Naive thymus-derived CD4-positive, alpha-beta T cell (primary cell): Measurements from ENCODE around the gene ZIC5. TPM values are rescaled to one million over a fixed set of nuclear protein-coding genes. Genes with fewer than 3 reads are reported as not detected.

Source experiments
- ATAC-seq: fragments of 150-1000 bp; cut with Tn5 transposase; 2 replicates; pipeline ENCODE4 v1.10.0; 2021; ENCODE audit warnings: mild to moderate bottlenecking, moderate library complexity
- CTCF ChIA-PET: fragments of 350-600 bp; sonication (Branson Sonifier 250); formaldehyde crosslinking; loops from one replicate; lab custom pipeline; 2021; ENCODE audit warnings: antibody characterized with exemption; lab: Charles Lee
- POLR2A ChIA-PET: fragments of 350-600 bp; sonication (Branson Sonifier 250); formaldehyde crosslinking; loops from one replicate; lab custom pipeline; 2021; ENCODE audit warnings: antibody characterized with exemption, inconsistent platforms; lab: Charles Lee
- DNase-seq, 9 donors: peaks; one replicate each; pipeline versions ENCODE4 v3.0.0 to v3.0.0-alpha.2; 2020 to 2022; ENCODE audit warnings: mixed read lengths in 1 of 9
- H3K27ac ChIP-seq: one replicate; pipeline ENCODE4 v1.7.0; 2013; ENCODE audit warnings: mild to moderate bottlenecking, low read depth, low read length, moderate library complexity
- H3K27me3 ChIP-seq, 2 donors: one replicate each; pipeline ENCODE4 v1.7.0; 2013; ENCODE audit warnings: low read length in 2 of 2, mild to moderate bottlenecking in 2 of 2, moderate library complexity in 2 of 2; ENCODE audit not compliant: control insufficient read depth in 2 of 2, insufficient read depth in 2 of 2
- H3K36me3 ChIP-seq, 3 experiments: 1 replicate in 2 of 3; 2 replicates in 1 of 3; pipeline ENCODE4 v1.7.0; 2013; ENCODE audit warnings: low read length in 3 of 3, mild to moderate bottlenecking in 3 of 3, moderate library complexity in 1 of 3; ENCODE audit not compliant: insufficient read depth in 3 of 3, control insufficient read depth in 2 of 3
- H3K4me1 ChIP-seq, 2 donors: one replicate each; pipeline ENCODE4 v1.7.0; 2013; ENCODE audit warnings: low read length in 2 of 2, mild to moderate bottlenecking in 2 of 2, moderate library complexity in 1 of 2; ENCODE audit not compliant: control insufficient read depth in 2 of 2, insufficient read depth in 2 of 2
- H3K4me3 ChIP-seq: 2 replicates; pipeline ENCODE4 v1.7.0; 2013; ENCODE audit warnings: mild to moderate bottlenecking, low read length
- H3K9me3 ChIP-seq, 3 experiments: 1 replicate in 2 of 3; 2 replicates in 1 of 3; pipeline ENCODE4 v1.7.0; 2013; ENCODE audit warnings: low read length in 3 of 3; ENCODE audit not compliant: control insufficient read depth in 2 of 3
- H3K27ac Mint-ChIP-seq, 9 donors: one replicate each; pipeline ENCODE4 v1.8.0; 2020 to 2022; ENCODE audit warnings: mixed read lengths in 9 of 9, mild to moderate bottlenecking in 8 of 9, moderate library complexity in 5 of 9, inconsistent platforms in 2 of 9
- H3K27me3 Mint-ChIP-seq, 5 donors: one replicate each; pipeline ENCODE4 v1.8.0; 2021 to 2022; ENCODE audit warnings: mixed read lengths in 5 of 5, mild to moderate bottlenecking in 1 of 5
- H3K36me3 Mint-ChIP-seq, 5 donors: one replicate each; pipeline ENCODE4 v1.8.0; 2020 to 2022; ENCODE audit warnings: mixed read lengths in 5 of 5, mild to moderate bottlenecking in 3 of 5, inconsistent platforms in 1 of 5
- H3K4me1 Mint-ChIP-seq, 7 donors: one replicate each; pipeline ENCODE4 v1.8.0; 2020 to 2022; ENCODE audit warnings: mixed read lengths in 7 of 7, mild to moderate bottlenecking in 3 of 7, inconsistent platforms in 1 of 7
- H3K4me3 Mint-ChIP-seq, 10 donors: one replicate each; pipeline ENCODE4 v1.8.0; 2020 to 2022; ENCODE audit warnings: mild to moderate bottlenecking in 10 of 10, mixed read lengths in 10 of 10, moderate library complexity in 6 of 10, inconsistent platforms in 2 of 10
- H3K9me3 Mint-ChIP-seq, 11 donors: one replicate each; pipeline ENCODE4 v1.8.0; 2020 to 2022; ENCODE audit warnings: mixed read lengths in 11 of 11, mild to moderate bottlenecking in 4 of 11, inconsistent platforms in 1 of 11, moderate library complexity in 1 of 11
- intact Hi-C, 2 donors: fragments of 100-400 bp; cut with micrococcal nuclease; formaldehyde crosslinking; loops; one replicate each; pipeline ENCODE4 v1.15.1; 2023
- polyA plus RNA-seq, 2 donors: library from polyadenylated mRNA; unstranded; fragments of 300-500 nt; fragmentation: Illumina TruSeq; gene quantifications; one replicate each; pipeline ENCODE4 v1.2.3, GENCODE V29; 2021
- total RNA-seq, 6 experiments: library from RNA in 5 of 6; stranded (reverse) in 5 of 6; gene quantifications; 1 replicate in 5 of 6; 2 replicates in 1 of 6; pipeline ENCODE4 v1.2.3 and lab custom pipeline; 2021 to 2026

Gene ZIC5
- not detected for total RNA-seq
- polyA plus RNA-seq = not detected
- not detected for total RNA-seq (lab: John Stamatoyannopoulos, UW)

DNA sequence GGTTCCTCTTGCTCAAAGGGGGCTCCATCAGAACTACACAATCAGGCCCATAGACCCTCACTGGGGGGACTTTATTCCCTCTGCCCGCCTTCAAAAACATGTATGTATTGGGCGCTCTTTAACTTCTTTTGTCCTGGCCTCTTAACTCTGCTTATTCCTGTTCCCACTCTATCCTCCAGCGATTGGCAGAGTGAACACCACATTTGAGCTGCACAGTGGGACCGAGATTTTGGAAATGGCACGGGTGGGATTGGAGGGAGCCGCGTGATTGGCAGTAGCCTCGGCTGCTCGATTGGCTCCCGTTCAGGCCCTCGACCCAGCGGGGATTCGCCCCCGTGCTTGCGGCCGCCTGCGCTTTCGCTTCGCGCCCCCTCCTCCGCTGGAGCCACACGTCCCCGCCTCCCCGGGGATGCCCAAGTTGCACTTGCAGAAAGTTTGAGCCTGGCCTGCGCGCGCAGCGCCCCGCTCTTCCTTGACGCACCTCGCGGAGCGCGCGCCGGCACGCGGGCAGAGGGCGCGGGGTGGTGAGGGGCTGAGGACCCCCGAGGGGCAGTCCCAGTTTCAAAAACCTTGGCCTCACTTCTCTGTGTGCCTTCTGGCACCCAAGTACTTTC, at the start of gene ZIC5:
Gene ZIC5, minus strand, starts transcription at position 192 of the 614 bp plus-strand sequence. Its CDS starts 164 bp downstream, at position 28.
- H3K27me3 Mint-ChIP-seq = peaks cover 65 to 79% (median 68%) of the 10 kb centered on the region in 5 donors
- POLR2A ChIA-PET = no interaction called here
- DNase-seq = peak in 1 of 9 donors; percentile 17
- no peaks in the 10 kb centered on the region for H3K36me3 ChIP-seq
- H3K27me3 ChIP-seq = peaks cover 44 to 75% of the 10 kb centered on the region in 2 donors
- peak within 1 kb of the TSS; percentile 49 to 80 (median 68) for H3K4me3 Mint-ChIP-seq
- peaks cover 0 to 28% (median 3%) of the 10 kb centered on the region in 5 donors for H3K36me3 Mint-ChIP-seq
- no peak within 1 kb of the TSS for H3K4me3 ChIP-seq
- intact Hi-C loops = loop anchor here in 1 of 2 donors (2.0 to 10.0 kb wide), 4 partner anchors 17 to 613 kb away; partner anchors contain the start of genes GGACT and PCCA
- no peak within 1 kb of the TSS for H3K27ac ChIP-seq
- H3K9me3 ChIP-seq = peaks cover 0 to 44% (median 0%) of the 10 kb centered on the region in 3 experiments
- ATAC-seq = no peak
- H3K4me1 Mint-ChIP-seq = peaks cover 18 to 34% (median 25%) of the 10 kb centered on the region in 7 donors
- H3K27ac Mint-ChIP-seq = peak within 1 kb of the TSS in 8 of 9 donors; percentile 41 to 88 (median 82)
- peaks cover 0 to 10% of the 10 kb centered on the region in 2 donors for H3K4me1 ChIP-seq
- CTCF ChIA-PET = no interaction called here
- H3K9me3 Mint-ChIP-seq = peaks cover 3 to 66% (median 36%) of the 10 kb centered on the region in 11 donors

- H3K9me3 ChIP-seq = no peaks in the 10 kb centered on the region
- H3K36me3 ChIP-seq = no peaks in the 10 kb centered on the region
- peaks cover 0 to 8% (median 5%) of the 10 kb centered on the region in 5 donors for H3K27me3 Mint-ChIP-seq
- no peak overlapping the region for H3K27ac Mint-ChIP-seq
- no peaks in the 10 kb centered on the region for H3K27me3 ChIP-seq
- no peak overlapping the region for H3K27ac ChIP-seq
- H3K4me1 ChIP-seq = no peaks in the 10 kb centered on the region
- no peak overlapping the region for H3K4me3 ChIP-seq
- no peak for ATAC-seq
- no peaks in the 10 kb centered on the region for H3K4me1 Mint-ChIP-seq
- DNase-seq = no peak
- ChIA-PET CTCF (no interaction called here), POLR2A (interaction anchor here (0.6 kb wide), 1 partner anchor 15 kb away, joined by 3 read pairs; no protein-coding TSS in a partner anchor)
- intact Hi-C loops = no loop called here
- peaks cover 0 to 9% (median 4%) of the 10 kb centered on the region in 11 donors for H3K9me3 Mint-ChIP-seq
- peaks cover 0 to 6% (median 0%) of the 10 kb centered on the region in 5 donors for H3K36me3 Mint-ChIP-seq
- H3K4me3 Mint-ChIP-seq = no peak overlapping the region
Measured at GRCh38 chr13:100019780-100020356, 48.3 kb upstream of the ZIC5 start.

DNA sequence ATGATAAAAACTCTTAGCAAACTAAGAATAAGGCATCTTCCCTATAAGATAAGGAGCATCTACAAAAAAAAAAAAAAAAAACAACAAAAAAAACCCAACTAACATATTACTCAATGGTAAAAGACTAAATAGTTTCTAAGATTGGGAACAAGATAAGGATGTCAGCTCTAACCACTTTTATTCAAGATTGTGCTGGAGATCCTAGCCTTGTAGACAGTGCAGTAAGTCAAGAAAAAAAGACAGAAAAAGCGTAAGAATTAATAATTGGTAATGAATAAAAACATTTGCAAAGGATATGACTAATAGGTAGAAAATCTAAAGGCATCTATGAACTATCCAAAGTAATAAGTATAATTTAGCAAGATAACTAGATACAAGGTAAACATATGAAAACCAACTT, 43.1 kb upstream of the ZIC5 start:
- H3K4me3 Mint-ChIP-seq = no peak overlapping the region
- H3K27ac ChIP-seq = no peak overlapping the region
- H3K4me3 ChIP-seq = no peak overlapping the region
- peaks cover 0 to 2% (median 0%) of the 10 kb centered on the region in 7 donors for H3K4me1 Mint-ChIP-seq
- no peaks in the 10 kb centered on the region for H3K4me1 ChIP-seq
- no peaks in the 10 kb centered on the region for H3K27me3 ChIP-seq
- intact Hi-C loops = no loop called here
- H3K27ac Mint-ChIP-seq = no peak overlapping the region
- H3K9me3 ChIP-seq = no peaks in the 10 kb centered on the region
- peaks cover 17 to 36% (median 23%) of the 10 kb centered on the region in 5 donors for H3K27me3 Mint-ChIP-seq
- H3K36me3 Mint-ChIP-seq = peaks cover 0 to 6% (median 1%) of the 10 kb centered on the region in 5 donors
- ATAC-seq (no peak), DNase-seq (no peak)
- ChIA-PET CTCF (no interaction called here), POLR2A (no interaction called here)
- peaks cover 0 to 13% (median 6%) of the 10 kb centered on the region in 11 donors for H3K9me3 Mint-ChIP-seq
- no peaks in the 10 kb centered on the region for H3K36me3 ChIP-seq

DNA sequence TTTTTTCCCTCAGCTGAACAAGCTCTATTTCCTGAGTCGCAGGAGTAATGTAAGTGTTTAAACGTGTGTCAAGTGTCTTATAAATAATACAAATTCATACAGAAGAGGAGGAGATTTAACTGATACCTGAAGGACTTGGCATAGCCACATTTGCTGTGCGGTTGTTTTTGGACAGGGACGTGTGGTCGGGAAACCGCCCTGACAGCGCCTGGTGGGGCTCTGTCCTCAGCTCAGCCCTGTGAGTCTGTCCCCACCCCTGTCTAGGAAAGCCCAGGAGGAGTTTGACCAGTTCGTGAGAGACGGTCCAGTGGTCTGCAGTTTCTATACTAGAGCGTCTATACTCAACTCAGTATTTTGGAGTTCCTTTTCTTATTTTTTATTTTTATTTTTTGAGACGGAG, 26.7 kb upstream of the ZIC5 start:
- peaks cover 0 to 21% (median 10%) of the 10 kb centered on the region in 7 donors for H3K4me1 Mint-ChIP-seq
- Histone ChIP-seq H3K4me1 (no peaks in the 10 kb centered on the region), H3K27me3 (peaks cover 36 to 43% of the 10 kb centered on the region in 2 donors), H3K36me3 (no peaks in the 10 kb centered on the region), H3K27ac (no peak overlapping the region), H3K9me3 (no peaks in the 10 kb centered on the region), H3K4me3 (no peak overlapping the region)
- DNase-seq = no peak
- ChIA-PET POLR2A (no interaction called here), CTCF (no interaction called here)
- H3K27ac Mint-ChIP-seq = peak overlapping the region in 1 of 9 donors; percentile 14
- H3K9me3 Mint-ChIP-seq = peaks cover 0 to 47% (median 27%) of the 10 kb centered on the region in 11 donors
- ATAC-seq = no peak
- H3K4me3 Mint-ChIP-seq = peak overlapping the region in 1 of 10 donors; percentile 22
- H3K36me3 Mint-ChIP-seq = peaks cover 0 to 17% (median 4%) of the 10 kb centered on the region in 5 donors
- intact Hi-C loops = loop anchor here (5.0 to 10.0 kb wide), 2 partner anchors 36 to 397 kb away; no protein-coding TSS in a partner anchor
- H3K27me3 Mint-ChIP-seq = peaks cover 64 to 84% (median 78%) of the 10 kb centered on the region in 5 donors

- peak overlapping the region in 1 of 9 donors; percentile 14 for H3K27ac Mint-ChIP-seq
- peaks cover 69 to 85% (median 79%) of the 10 kb centered on the region in 5 donors for H3K27me3 Mint-ChIP-seq
- intact Hi-C loops = loop anchor here (5.0 to 10.0 kb wide), 2 partner anchors 35 to 397 kb away; no protein-coding TSS in a partner anchor
- peaks cover 0 to 25% (median 10%) of the 10 kb centered on the region in 7 donors for H3K4me1 Mint-ChIP-seq
- H3K36me3 Mint-ChIP-seq = peaks cover 0 to 21% (median 3%) of the 10 kb centered on the region in 5 donors
- peaks cover 0 to 47% (median 30%) of the 10 kb centered on the region in 11 donors for H3K9me3 Mint-ChIP-seq
- POLR2A ChIA-PET = interaction anchor here (1.6 kb wide), 1 partner anchor 15 kb away, joined by 4 read pairs; no protein-coding TSS in a partner anchor
- ATAC-seq = no peak
- H3K4me3 Mint-ChIP-seq = peak overlapping the region in 1 of 10 donors; percentile 22
- Histone ChIP-seq H3K4me1 (no peaks in the 10 kb centered on the region), H3K27ac (no peak overlapping the region), H3K36me3 (no peaks in the 10 kb centered on the region), H3K9me3 (no peaks in the 10 kb centered on the region), H3K4me3 (no peak overlapping the region), H3K27me3 (peaks cover 39 to 48% of the 10 kb centered on the region in 2 donors)
- DNase-seq = no peak
- CTCF ChIA-PET = no interaction called here
Measured at GRCh38 chr13:99997702-99998214, 26.2 kb upstream of the ZIC5 start.

DNA sequence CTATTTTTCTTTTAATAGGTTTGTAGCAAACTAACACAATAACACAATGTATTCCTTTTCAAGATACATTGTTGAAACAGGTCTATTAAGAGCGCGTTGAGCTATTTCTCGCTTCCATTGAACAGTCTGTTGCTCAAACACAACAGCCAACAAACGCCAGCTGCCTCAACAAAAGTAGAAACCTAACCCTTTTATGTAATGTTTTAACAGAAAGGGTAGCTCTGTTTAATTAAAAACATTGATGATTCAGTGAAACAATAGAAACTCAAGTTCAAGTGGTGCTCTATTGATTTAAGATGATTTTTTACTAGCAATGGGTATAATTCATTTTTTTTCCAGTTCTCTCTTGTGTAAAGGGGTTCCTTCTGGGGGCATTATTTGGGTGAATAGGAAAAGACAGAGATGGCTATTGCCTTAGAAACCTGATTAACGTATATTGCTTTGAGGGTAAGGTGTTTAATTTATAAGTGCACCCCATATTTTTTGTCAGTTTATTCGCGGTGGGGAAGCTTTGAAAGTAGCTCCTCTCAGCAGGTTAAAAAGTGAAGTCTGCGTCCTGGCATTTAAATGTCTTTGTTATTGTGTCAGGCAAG, 24.9 kb upstream of the ZIC5 start:
- Histone ChIP-seq H3K9me3 (no peaks in the 10 kb centered on the region), H3K4me3 (no peak overlapping the region), H3K27ac (no peak overlapping the region), H3K4me1 (no peaks in the 10 kb centered on the region), H3K27me3 (peaks cover 39 to 61% of the 10 kb centered on the region in 2 donors), H3K36me3 (no peaks in the 10 kb centered on the region)
- H3K9me3 Mint-ChIP-seq = peaks cover 0 to 60% (median 30%) of the 10 kb centered on the region in 11 donors
- peak overlapping the region in 6 of 9 donors; percentile 43 to 81 (median 64) for H3K27ac Mint-ChIP-seq
- DNase-seq (no peak), ATAC-seq (no peak)
- intact Hi-C loops = loop anchor here (5.0 to 10.0 kb wide), 2 partner anchors 34 to 398 kb away; no protein-coding TSS in a partner anchor
- ChIA-PET POLR2A (interaction anchor here (0.6 to 1.6 kb wide), 5 partner anchors 10 to 90 kb away, joined by 3 to 6 read pairs (median 3); no protein-coding TSS in a partner anchor), CTCF (interaction anchor here (0.7 to 0.9 kb wide), 2 partner anchors 14 to 344 kb away, joined by 3 to 5 read pairs; no protein-coding TSS in a partner anchor)
- peaks cover 81 to 88% (median 83%) of the 10 kb centered on the region in 5 donors for H3K27me3 Mint-ChIP-seq
- peaks cover 0 to 25% (median 11%) of the 10 kb centered on the region in 7 donors for H3K4me1 Mint-ChIP-seq
- peak overlapping the region in 5 of 10 donors; percentile 12 to 33 (median 17) for H3K4me3 Mint-ChIP-seq
- peaks cover 0 to 21% (median 3%) of the 10 kb centered on the region in 5 donors for H3K36me3 Mint-ChIP-seq
